Heart left ventricle (tissue), 13 donors: ENCODE results near the gene PGGHG.

ENCODE experiments used
- CTCF ChIP-seq, 12 donors: fragments of 200-600 bp; sonication (generic) in 4 of 12; IDR thresholded peaks; one replicate each; pipeline versions ENCODE4 v1.5.0 to v1.8.0; 2018 to 2022; ENCODE audit warnings: antibody characterized with exemption in 12 of 12, mild to moderate bottlenecking in 5 of 12
- POLR2A ChIP-seq, 2 donors: fragments of 450-650 bp; IDR thresholded peaks; one replicate each; pipeline ENCODE4 v1.6.1; 2017; ENCODE audit warnings: antibody characterized with exemption in 2 of 2, mild to moderate bottlenecking in 2 of 2, moderate library complexity in 2 of 2
- donor health status: ischemic (EF 13 %, LVEDD 7.1; RV severe dilation, severe dysfunction).
- donor health status: DM: no; HTN: yes; CAD: no.
- donor health status: DM: no; HTN: no; CAD: no.
- donor health status: ischemic (EF 25% LVEDD 6.9; RV normal size, moderate dysfunction).
- donor health status: ischemic (EF 25% LVEDD 5.7; RV mildly dilated, moderate dysfunction).
- donor health status: ischemic (EF 35%, LVEDD 5.7; RV mildly dilated, moderate dysfunction).
- donor health status: nonischemic (EF 11% LVEDD 7.7; RV severe dilation, severe dysfunction).
- donor health status: DM: yes; HTN: yes; CAD: no.
- donor health status: PGD.
- donor health status: ischemic (EF 29% LVEDD 5.4; RV normal size, mild dysfunction).
- donor health status: nonischemic (EF 23%, LVEDD 6.1; RV moderate dilation, normal function).

- no peak for TF ChIP-seq CTCF (IDR thresholded peaks at IDR 0.05)
- TF ChIP-seq POLR2A (IDR thresholded peaks at IDR 0.05): peak in 1 of 2 donors; percentile 46
Observed at GRCh38 chr11:316031-316701, 27.2 kb downstream of the PGGHG start.
